HepG2 (cell line): ENCODE measurements around the gene PRPSAP1. TPM values are rescaled to one million over a fixed set of nuclear protein-coding genes. Genes with fewer than 3 reads are reported as not detected.

Source experiments
- ATF7 ChIP-seq, 2 experiments: fragments of 450-650 bp in 1 of 2; sonication (generic) in 1 of 2; formaldehyde crosslinking in 1 of 2; IDR thresholded peaks; 2 replicates each; pipeline versions ENCODE4 v1.4.0 to v1.6.1; 2016 to 2020; ENCODE audit warnings: antibody characterized with exemption in 1 of 2, mild to moderate bottlenecking in 1 of 2, missing genetic modification reagents in 1 of 2
- FOSL2 ChIP-seq: sonication (generic); formaldehyde crosslinking; IDR thresholded peaks from 2 replicates; pipeline ENCODE4 v1.4.0; 2020; ENCODE audit warnings: missing genetic modification reagents
- HNRNPH1 ChIP-seq: fragments of 200-400 bp; formaldehyde crosslinking; optimal IDR thresholded peaks from 2 replicates; pipeline ENCODE3; 2017; ENCODE audit warnings: mild to moderate bottlenecking, low read depth, low read length
- MZF1 ChIP-seq: sonication (generic); formaldehyde crosslinking; IDR thresholded peaks from 2 replicates; pipeline ENCODE4 v1.8.1; 2023; ENCODE audit warnings: mild to moderate bottlenecking, missing genetic modification reagents, borderline replicate concordance
- NAIF1 ChIP-seq: sonication (generic); formaldehyde crosslinking; IDR thresholded peaks from 2 replicates; pipeline ENCODE4 v1.5.0; 2020; ENCODE audit warnings: mild to moderate bottlenecking, missing genetic modification reagents, borderline replicate concordance
- SALL2 ChIP-seq: sonication (generic); formaldehyde crosslinking; IDR thresholded peaks from 2 replicates; pipeline ENCODE4 v1.8.1; 2023; ENCODE audit warnings: mild to moderate bottlenecking, missing genetic modification reagents, inconsistent platforms
- SP4 ChIP-seq: sonication (generic); formaldehyde crosslinking; IDR thresholded peaks from 2 replicates; pipeline ENCODE4 v1.8.1; 2023; ENCODE audit warnings: mild to moderate bottlenecking, missing genetic modification reagents
- SRF ChIP-seq: IDR thresholded peaks from 2 replicates; pipeline ENCODE4 v1.6.1; 2011; ENCODE audit warnings: mild to moderate bottlenecking, low read depth, low read length, moderate library complexity
- ZNF556 ChIP-seq: sonication (generic); formaldehyde crosslinking; IDR thresholded peaks from 2 replicates; pipeline ENCODE4 v1.4.0; 2020; ENCODE audit warnings: mild to moderate bottlenecking, missing genetic modification reagents, borderline replicate concordance
- ZNF605 ChIP-seq: sonication (generic); formaldehyde crosslinking; IDR thresholded peaks from 2 replicates; pipeline ENCODE4 v1.8.0; 2022; ENCODE audit warnings: mild to moderate bottlenecking, missing genetic modification reagents
- ZNF644 ChIP-seq: IDR thresholded peaks from 2 replicates; pipeline ENCODE4 v1.6.1; 2016; ENCODE audit warnings: low read depth
- ZNF816 ChIP-seq: sonication (generic); formaldehyde crosslinking; IDR thresholded peaks from 2 replicates; pipeline ENCODE4 v1.8.0; 2022; ENCODE audit warnings: missing genetic modification reagents, mild to moderate bottlenecking, borderline replicate concordance
- ZSCAN30 ChIP-seq: sonication (generic); formaldehyde crosslinking; IDR thresholded peaks from 2 replicates; pipeline ENCODE4 v1.5.0; 2020; ENCODE audit warnings: mild to moderate bottlenecking, missing genetic modification reagents
- polyA plus RNA-seq, 8 experiments: library from polyadenylated mRNA; depleted of rRNA in 3 of 8; stranded (reverse) in 7 of 8; unstranded in 1 of 8; fragments of >200 nt; fragmentation: Illumina TruSeq in 4 of 8; extraction: Trizol in 4 of 8; gene quantifications; 2 replicates each; pipeline versions ENCODE4 v1.2.1 to v1.2.3, GENCODE V29; 2011 to 2016; ENCODE audit warnings: low read depth in 4 of 8, missing spikeins in 1 of 8, mixed read lengths in 1 of 8; ENCODE audit not compliant: insufficient read depth in 1 of 8
- total RNA-seq, 5 experiments: library from RNA; depleted of rRNA; stranded (reverse); fragments of >200 nt; fragmentation: Illumina TruSeq; extraction: Trizol; gene quantifications; 2 replicates each; pipeline ENCODE4 v1.2.3, GENCODE V29; 2016; ENCODE audit warnings: low read depth in 1 of 5
- TF ChIP-seq, protein P1 (sequence below): sonication (generic); formaldehyde crosslinking; IDR thresholded peaks from 2 replicates; pipeline ENCODE4 v1.4.0; 2020; ENCODE audit warnings: missing genetic modification reagents, borderline replicate concordance
- TF ChIP-seq, protein P2 (sequence below): IDR thresholded peaks from 2 replicates; pipeline ENCODE4 v1.6.1; 2016; ENCODE audit warnings: low read depth
- TF ChIP-seq, protein P3 (sequence below): IDR thresholded peaks from 2 replicates; pipeline ENCODE4 v1.6.1; 2018; ENCODE audit warnings: missing genetic modification reagents
- TF ChIP-seq, protein P4 (sequence below): sonication (generic); formaldehyde crosslinking; IDR thresholded peaks from 2 replicates; pipeline ENCODE4 v1.4.0; 2020; ENCODE audit warnings: missing genetic modification reagents
- TF ChIP-seq, protein P5 (sequence below): sonication (generic); formaldehyde crosslinking; IDR thresholded peaks from 2 replicates; pipeline ENCODE4 v1.4.0; 2020; ENCODE audit warnings: missing genetic modification reagents, borderline replicate concordance

PRPSAP1 gene
- total and polyA plus RNA-seq, 2 of the 13 experiments (the other 11 are each of a cell fraction or from before 2014, with no cell fraction given) = 91.1 to 314 TPM

DNA sequence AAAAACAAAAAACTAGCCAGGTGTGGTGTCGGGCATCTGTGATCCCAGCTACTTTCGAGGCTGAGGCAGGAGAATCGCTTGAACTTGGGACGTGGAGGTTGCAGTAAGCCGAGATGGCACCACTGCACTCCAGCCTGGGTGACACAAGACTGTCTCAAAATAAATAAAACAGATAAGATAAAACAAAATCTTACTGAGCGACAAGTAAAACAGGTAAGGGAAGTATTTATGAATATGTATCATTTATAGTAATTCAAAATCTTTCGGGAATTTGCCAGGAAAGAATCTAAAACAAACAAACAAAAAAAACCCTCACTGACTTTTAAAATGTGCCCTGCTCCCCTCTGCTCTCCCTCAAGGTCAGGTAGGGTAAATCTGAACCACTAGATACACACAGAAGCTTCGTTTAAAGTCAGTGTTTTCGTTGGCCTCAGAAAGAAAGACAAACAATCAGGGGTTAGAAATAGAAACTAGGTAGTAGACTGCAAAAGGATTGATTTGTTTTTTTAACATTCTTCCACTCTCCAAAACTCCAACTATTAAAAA lies 2.1 kb downstream of the PRPSAP1 start (continued):
- TF ChIP-seq ZSCAN30 (no peak), ZNF605 (CRISPR knock-in tag) (no peak), SRF (no peak), ZNF816 (CRISPR knock-in tag) (0 out of 2 replicates have a peak, but pooled peaks have one; percentile 52), NAIF1 (CRISPR knock-in tag) (peak; percentile 41; the same call in 1 of the 2 replicates), HNRNPH1 (no peak), ZNF644 (CRISPR knock-in tag) (no peak), FOSL2 (0 out of 2 replicates have a peak, but pooled peaks have one; percentile 12), SP4 (CRISPR knock-in tag) (no peak), ATF7 (IDR thresholded peaks at IDR 0.05) (no peak), ATF7 (CRISPR knock-in tag; IDR thresholded peaks at IDR 0.05) (no peak), MZF1 (CRISPR knock-in tag) (0 out of 2 replicates have a peak, but pooled peaks have one; percentile 47), SALL2 (CRISPR knock-in tag) (no peak), ZNF556 (peak; percentile 29; the same call in 1 of the 2 replicates)
- TF ChIP-seq, protein P1, sequence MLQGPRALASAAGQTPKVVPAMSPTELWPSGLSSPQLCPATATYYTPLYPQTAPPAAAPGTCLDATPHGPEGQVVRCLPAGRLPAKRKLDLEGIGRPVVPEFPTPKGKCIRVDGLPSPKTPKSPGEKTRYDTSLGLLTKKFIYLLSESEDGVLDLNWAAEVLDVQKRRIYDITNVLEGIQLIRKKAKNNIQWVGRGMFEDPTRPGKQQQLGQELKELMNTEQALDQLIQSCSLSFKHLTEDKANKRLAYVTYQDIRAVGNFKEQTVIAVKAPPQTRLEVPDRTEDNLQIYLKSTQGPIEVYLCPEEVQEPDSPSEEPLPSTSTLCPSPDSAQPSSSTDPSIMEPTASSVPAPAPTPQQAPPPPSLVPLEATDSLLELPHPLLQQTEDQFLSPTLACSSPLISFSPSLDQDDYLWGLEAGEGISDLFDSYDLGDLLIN (CRISPR knock-in tag) = no peak
- TF ChIP-seq, protein P2, sequence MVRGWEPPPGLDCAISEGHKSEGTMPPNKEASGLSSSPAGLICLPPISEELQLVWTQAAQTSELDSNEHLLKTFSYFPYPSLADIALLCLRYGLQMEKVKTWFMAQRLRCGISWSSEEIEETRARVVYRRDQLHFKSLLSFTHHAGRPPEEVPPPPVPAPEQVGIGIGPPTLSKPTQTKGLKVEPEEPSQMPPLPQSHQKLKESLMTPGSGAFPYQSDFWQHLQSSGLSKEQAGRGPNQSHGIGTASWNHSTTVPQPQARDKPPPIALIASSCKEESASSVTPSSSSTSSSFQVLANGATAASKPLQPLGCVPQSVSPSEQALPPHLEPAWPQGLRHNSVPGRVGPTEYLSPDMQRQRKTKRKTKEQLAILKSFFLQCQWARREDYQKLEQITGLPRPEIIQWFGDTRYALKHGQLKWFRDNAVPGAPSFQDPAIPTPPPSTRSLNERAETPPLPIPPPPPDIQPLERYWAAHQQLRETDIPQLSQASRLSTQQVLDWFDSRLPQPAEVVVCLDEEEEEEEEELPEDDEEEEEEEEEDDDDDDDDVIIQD (CRISPR knock-in tag) = no peak
- TF ChIP-seq, protein P3, sequence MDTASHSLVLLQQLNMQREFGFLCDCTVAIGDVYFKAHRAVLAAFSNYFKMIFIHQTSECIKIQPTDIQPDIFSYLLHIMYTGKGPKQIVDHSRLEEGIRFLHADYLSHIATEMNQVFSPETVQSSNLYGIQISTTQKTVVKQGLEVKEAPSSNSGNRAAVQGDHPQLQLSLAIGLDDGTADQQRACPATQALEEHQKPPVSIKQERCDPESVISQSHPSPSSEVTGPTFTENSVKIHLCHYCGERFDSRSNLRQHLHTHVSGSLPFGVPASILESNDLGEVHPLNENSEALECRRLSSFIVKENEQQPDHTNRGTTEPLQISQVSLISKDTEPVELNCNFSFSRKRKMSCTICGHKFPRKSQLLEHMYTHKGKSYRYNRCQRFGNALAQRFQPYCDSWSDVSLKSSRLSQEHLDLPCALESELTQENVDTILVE (CRISPR knock-in tag) = peak; percentile 83; the same call in 1 of the 2 replicates
- TF ChIP-seq, protein P4, sequence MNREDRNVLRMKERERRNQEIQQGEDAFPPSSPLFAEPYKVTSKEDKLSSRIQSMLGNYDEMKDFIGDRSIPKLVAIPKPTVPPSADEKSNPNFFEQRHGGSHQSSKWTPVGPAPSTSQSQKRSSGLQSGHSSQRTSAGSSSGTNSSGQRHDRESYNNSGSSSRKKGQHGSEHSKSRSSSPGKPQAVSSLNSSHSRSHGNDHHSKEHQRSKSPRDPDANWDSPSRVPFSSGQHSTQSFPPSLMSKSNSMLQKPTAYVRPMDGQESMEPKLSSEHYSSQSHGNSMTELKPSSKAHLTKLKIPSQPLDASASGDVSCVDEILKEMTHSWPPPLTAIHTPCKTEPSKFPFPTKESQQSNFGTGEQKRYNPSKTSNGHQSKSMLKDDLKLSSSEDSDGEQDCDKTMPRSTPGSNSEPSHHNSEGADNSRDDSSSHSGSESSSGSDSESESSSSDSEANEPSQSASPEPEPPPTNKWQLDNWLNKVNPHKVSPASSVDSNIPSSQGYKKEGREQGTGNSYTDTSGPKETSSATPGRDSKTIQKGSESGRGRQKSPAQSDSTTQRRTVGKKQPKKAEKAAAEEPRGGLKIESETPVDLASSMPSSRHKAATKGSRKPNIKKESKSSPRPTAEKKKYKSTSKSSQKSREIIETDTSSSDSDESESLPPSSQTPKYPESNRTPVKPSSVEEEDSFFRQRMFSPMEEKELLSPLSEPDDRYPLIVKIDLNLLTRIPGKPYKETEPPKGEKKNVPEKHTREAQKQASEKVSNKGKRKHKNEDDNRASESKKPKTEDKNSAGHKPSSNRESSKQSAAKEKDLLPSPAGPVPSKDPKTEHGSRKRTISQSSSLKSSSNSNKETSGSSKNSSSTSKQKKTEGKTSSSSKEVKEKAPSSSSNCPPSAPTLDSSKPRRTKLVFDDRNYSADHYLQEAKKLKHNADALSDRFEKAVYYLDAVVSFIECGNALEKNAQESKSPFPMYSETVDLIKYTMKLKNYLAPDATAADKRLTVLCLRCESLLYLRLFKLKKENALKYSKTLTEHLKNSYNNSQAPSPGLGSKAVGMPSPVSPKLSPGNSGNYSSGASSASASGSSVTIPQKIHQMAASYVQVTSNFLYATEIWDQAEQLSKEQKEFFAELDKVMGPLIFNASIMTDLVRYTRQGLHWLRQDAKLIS (CRISPR knock-in tag) = no peak; the same call in 1 of the 2 replicates
- TF ChIP-seq, protein P5, sequence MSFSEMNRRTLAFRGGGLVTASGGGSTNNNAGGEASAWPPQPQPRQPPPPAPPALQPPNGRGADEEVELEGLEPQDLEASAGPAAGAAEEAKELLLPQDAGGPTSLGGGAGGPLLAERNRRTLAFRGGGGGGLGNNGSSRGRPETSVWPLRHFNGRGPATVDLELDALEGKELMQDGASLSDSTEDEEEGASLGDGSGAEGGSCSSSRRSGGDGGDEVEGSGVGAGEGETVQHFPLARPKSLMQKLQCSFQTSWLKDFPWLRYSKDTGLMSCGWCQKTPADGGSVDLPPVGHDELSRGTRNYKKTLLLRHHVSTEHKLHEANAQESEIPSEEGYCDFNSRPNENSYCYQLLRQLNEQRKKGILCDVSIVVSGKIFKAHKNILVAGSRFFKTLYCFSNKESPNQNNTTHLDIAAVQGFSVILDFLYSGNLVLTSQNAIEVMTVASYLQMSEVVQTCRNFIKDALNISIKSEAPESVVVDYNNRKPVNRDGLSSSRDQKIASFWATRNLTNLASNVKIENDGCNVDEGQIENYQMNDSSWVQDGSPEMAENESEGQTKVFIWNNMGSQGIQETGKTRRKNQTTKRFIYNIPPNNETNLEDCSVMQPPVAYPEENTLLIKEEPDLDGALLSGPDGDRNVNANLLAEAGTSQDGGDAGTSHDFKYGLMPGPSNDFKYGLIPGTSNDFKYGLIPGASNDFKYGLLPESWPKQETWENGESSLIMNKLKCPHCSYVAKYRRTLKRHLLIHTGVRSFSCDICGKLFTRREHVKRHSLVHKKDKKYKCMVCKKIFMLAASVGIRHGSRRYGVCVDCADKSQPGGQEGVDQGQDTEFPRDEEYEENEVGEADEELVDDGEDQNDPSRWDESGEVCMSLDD (CRISPR knock-in tag) = no peak
